H1 (cell line): ENCODE measurements around the gene NQO2. TPM values are rescaled to one million over a fixed set of nuclear protein-coding genes. Genes with fewer than 3 reads are reported as not detected.

Source experiments
- EP300 ChIP-seq, 2 experiments: IDR thresholded peaks; 1 replicate in 1 of 2; 2 replicates in 1 of 2; pipeline ENCODE4 v1.6.1; 2011 to 2012; ENCODE audit warnings: low read depth in 2 of 2, low read length in 2 of 2, mild to moderate bottlenecking in 2 of 2, borderline replicate concordance in 1 of 2, inconsistent platforms in 1 of 2, moderate library complexity in 1 of 2
- SIN3A ChIP-seq, 2 experiments: IDR thresholded peaks in 1 of 2; conservative IDR thresholded peaks in 1 of 2; 2 replicates each; pipeline ENCODE4 v1.6.1; 2011 to 2012; ENCODE audit warnings: low read length in 2 of 2, improper control_type of control experiment in 1 of 2, low read depth in 1 of 2, mild to moderate bottlenecking in 1 of 2
- polyA plus RNA-seq, 7 experiments: library from polyadenylated mRNA; depleted of rRNA in 3 of 7; stranded (reverse) in 5 of 7; unstranded in 2 of 7; fragments of >200 nt in 5 of 7; fragments of 200-250 nt in 2 of 7; gene quantifications; 1 replicate in 5 of 7; 2 replicates in 1 of 7; 4 replicates in 1 of 7; pipeline versions ENCODE4 v1.2.1 to v1.2.3, GENCODE V29; 2011 to 2013; ENCODE audit warnings: missing spikeins in 2 of 7, mixed read lengths in 2 of 7
- total RNA-seq: library from RNA; stranded (reverse); fragmentation: NEBNext Ultra II Directional; extraction: Animal tissue kit (Norgen Biotek cat#: 25700); gene quantifications from 2 replicates; pipeline ENCODE4 v1.2.1, GENCODE V29; 2021
- TF ChIP-seq, protein P1 (sequence below): IDR thresholded peaks from 2 replicates; pipeline ENCODE4 v1.6.1; 2011; ENCODE audit warnings: low read length, improper control_type of control experiment

The NQO2 gene
- total and polyA plus RNA-seq, 2 of the 8 experiments (the other 6 are each of a cell fraction or from before 2014, with no cell fraction given) = 135 to 168 TPM

DNA sequence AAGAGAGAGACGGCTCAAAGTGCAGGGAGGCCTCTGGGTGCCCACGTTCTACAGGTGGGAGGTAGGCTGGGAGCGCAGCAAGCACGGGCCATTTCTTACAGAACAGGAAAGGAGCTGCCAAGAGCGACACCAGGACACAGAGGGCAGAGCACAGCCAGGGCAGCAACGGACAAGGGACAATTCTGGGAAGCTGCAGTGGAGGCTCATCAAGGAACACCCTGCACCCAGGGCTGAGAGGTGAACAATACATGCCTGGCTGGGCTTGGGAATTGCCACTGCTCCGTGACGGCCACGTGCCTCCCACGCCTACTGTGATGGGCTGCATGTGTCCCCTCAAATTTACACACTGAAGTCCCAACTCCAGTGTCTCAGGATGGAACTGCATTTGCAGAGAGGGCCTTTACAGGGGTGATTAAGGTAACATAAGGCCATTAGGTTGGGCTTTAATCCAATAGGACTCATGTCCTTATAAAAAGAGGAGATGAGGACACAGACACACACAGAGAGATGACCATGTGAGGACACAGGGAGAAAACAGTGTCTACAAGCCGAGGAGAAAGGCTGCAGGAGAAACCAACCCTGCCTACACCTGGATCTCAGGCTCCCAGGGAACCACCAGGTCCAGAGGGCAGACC lies 41.9 kb upstream of the NQO2 start (continued):
- TF ChIP-seq, protein P1, sequence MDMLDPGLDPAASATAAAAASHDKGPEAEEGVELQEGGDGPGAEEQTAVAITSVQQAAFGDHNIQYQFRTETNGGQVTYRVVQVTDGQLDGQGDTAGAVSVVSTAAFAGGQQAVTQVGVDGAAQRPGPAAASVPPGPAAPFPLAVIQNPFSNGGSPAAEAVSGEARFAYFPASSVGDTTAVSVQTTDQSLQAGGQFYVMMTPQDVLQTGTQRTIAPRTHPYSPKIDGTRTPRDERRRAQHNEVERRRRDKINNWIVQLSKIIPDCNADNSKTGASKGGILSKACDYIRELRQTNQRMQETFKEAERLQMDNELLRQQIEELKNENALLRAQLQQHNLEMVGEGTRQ = no peak
- TF ChIP-seq SIN3A (conservative IDR thresholded peaks at IDR 0.05 in 1 of 2, IDR thresholded peaks at IDR 0.05 in 1 of 2; ENCODE audit: low read depth in 1 of 2, low read length in 2 of 2) (no peak), EP300 (IDR thresholded peaks at IDR 0.05; ENCODE audit: borderline replicate concordance in 1 of 2, low read depth in 2 of 2, low read length in 2 of 2) (no peak)
- TF ChIP-seq, all 59 proteins: peak for 0
